Chondrocyte (in vitro differentiated cells): ENCODE data around the gene SEC14L6. TPM values are rescaled to one million over a fixed set of nuclear protein-coding genes. Genes with fewer than 3 reads are reported as not detected.

Source experiments
- DNase-seq: peaks from one replicate; pipeline ENCODE4 v3.0.0; 2021; ENCODE audit warnings: mixed read lengths, low spot score
- H3K27ac Mint-ChIP-seq: one replicate; pipeline ENCODE4 v1.8.0; 2021; ENCODE audit warnings: mild to moderate bottlenecking, moderate library complexity, mixed read lengths; ENCODE audit not compliant: unreplicated experiment
- H3K27me3 Mint-ChIP-seq: 2 replicates; pipeline ENCODE4 v1.8.0; 2021; ENCODE audit warnings: low read depth, mixed read lengths
- H3K36me3 Mint-ChIP-seq: 2 replicates; pipeline ENCODE4 v1.8.0; 2021; ENCODE audit warnings: low read depth, mixed read lengths
- H3K4me1 Mint-ChIP-seq: 2 replicates; pipeline ENCODE4 v1.8.0; 2021; ENCODE audit warnings: low read depth, mild to moderate bottlenecking, mixed read lengths
- H3K4me3 Mint-ChIP-seq: one replicate; pipeline ENCODE4 v1.8.0; 2021; ENCODE audit warnings: mild to moderate bottlenecking, moderate library complexity, mixed read lengths; ENCODE audit not compliant: unreplicated experiment
- H3K9me3 Mint-ChIP-seq: 2 replicates; pipeline ENCODE4 v1.8.0; 2021; ENCODE audit warnings: low read depth, mixed read lengths
- total RNA-seq: library from RNA; stranded (reverse); gene quantifications from 3 replicates; pipeline ENCODE4 v1.2.1, GENCODE V29; 2021
- TF ChIP-seq, protein P1 (sequence below): fragments of 200-600 bp; sonication (generic); IDR thresholded peaks from 2 replicates; pipeline ENCODE4 v1.5.0; 2021; ENCODE audit warnings: antibody characterized with exemption, mild to moderate bottlenecking, moderate library complexity

The SEC14L6 gene
- total RNA-seq, 1 donor from 2014 or later = 1.2 TPM

DNA sequence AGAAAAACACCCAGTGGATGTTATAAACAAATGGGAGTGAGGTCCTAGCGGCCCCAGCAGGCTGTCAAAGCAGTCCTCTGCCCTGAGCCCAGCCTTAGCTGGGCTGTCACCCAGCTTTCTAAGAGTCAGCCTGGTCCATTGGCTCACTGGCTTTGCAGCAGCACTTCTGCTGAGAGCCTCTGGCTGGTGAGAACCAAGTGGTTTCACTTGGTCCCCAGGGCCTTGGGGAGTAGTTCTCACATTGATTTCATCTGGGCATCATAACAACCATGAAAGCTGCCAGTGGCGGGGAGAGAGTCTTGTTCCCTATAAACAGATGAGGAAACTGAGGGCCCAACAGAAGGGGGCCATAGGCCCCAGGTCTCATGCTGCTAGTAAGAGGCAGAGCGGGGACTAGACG is 11.4 kb downstream of the SEC14L6 start:
- Mint-ChIP-seq H3K27me3 (no peaks in the 10 kb centered on the region), H3K9me3 (peaks cover 3% of the 10 kb centered on the region), H3K4me3 (no peak overlapping the region), H3K27ac (no peak overlapping the region), H3K4me1 (no peaks in the 10 kb centered on the region), H3K36me3 (no peaks in the 10 kb centered on the region)
- TF ChIP-seq, protein P1, sequence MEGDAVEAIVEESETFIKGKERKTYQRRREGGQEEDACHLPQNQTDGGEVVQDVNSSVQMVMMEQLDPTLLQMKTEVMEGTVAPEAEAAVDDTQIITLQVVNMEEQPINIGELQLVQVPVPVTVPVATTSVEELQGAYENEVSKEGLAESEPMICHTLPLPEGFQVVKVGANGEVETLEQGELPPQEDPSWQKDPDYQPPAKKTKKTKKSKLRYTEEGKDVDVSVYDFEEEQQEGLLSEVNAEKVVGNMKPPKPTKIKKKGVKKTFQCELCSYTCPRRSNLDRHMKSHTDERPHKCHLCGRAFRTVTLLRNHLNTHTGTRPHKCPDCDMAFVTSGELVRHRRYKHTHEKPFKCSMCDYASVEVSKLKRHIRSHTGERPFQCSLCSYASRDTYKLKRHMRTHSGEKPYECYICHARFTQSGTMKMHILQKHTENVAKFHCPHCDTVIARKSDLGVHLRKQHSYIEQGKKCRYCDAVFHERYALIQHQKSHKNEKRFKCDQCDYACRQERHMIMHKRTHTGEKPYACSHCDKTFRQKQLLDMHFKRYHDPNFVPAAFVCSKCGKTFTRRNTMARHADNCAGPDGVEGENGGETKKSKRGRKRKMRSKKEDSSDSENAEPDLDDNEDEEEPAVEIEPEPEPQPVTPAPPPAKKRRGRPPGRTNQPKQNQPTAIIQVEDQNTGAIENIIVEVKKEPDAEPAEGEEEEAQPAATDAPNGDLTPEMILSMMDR = no peak
- no peak for DNase-seq

DNA sequence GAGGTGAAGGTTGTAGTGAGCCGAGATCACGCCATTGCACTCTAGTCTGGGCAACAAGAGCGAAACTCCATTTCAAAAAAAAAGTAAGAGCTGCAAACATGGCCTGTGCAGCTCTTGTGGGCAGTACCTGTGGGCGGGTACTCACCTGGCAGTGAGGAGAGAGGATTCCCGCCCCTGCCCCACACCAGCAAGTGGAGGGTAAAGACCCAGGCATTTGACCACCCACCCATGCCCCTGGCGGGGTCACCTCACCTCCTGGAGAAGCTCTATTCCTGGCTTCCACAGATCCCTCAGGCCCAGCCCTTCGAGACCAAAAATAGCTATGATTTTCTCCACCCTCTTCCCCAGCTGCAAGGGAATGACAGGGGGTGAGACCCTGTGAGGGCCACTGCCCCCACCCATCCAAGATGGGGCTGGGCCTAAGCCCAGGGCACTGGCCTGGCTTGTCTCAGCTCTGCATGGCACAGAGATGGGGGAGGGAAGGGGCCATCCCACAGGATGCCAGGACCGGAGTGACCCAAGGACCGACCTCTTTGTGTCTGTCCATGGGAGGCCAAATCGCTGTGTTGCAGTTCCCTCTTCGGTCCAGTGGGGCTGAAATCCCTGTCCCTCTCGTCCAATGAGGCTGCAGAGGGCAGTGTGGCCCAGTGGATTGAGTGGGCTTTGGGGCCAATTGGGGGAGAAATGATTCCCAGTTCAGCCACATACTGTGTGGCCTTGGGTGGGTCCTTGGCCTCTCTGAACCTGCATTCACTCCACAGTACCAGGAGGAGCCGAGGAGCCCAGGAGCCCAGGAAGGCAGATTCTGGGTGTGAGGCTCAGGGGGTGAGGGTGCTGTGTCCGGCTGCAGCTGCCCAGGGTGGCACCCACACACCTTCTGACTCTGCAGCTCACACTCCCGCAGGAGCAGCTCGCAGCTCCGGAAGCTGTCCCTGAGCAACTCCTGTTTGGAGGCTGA is 14.6 kb downstream of the SEC14L6 start:
- no peak for DNase-seq
- H3K9me3 Mint-ChIP-seq = peaks cover 3% of the 10 kb centered on the region
- H3K27ac Mint-ChIP-seq = no peak overlapping the region
- TF ChIP-seq, protein P1 = no peak
- no peaks in the 10 kb centered on the region for H3K27me3 Mint-ChIP-seq
- no peak overlapping the region for H3K4me3 Mint-ChIP-seq
- H3K4me1 Mint-ChIP-seq = no peaks in the 10 kb centered on the region
- no peaks in the 10 kb centered on the region for H3K36me3 Mint-ChIP-seq

DNA sequence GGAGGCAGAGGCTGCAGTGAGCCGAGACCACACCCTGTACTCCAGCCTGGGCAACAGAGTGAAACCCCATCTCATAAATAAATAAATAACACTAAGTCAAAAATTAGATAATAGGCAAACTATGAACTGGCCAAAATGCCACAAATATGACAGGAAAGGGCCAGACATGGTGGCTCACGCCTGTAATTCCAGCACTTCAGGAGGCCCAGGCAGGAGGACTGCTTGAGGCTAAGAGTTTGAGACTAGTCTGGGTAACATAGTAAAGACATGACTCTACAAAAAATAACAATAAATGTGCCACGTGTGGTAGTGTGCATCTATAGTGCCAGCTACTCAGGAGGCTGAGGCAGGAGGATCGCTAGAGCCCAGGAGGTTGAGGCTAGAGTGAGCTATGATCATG is 19.9 kb downstream of the SEC14L6 start:
- DNase-seq = no peak
- Mint-ChIP-seq H3K4me1 (no peaks in the 10 kb centered on the region), H3K9me3 (no peaks in the 10 kb centered on the region), H3K27ac (no peak overlapping the region), H3K27me3 (peaks cover 3% of the 10 kb centered on the region), H3K4me3 (no peak overlapping the region), H3K36me3 (no peaks in the 10 kb centered on the region)
- TF ChIP-seq, protein P1 = no peak

GRCh38 chr22:30523646-30524489 is 22.7 kb downstream of the SEC14L6 start:
- Mint-ChIP-seq H3K27ac (no peak overlapping the region), H3K36me3 (no peaks in the 10 kb centered on the region), H3K4me1 (no peaks in the 10 kb centered on the region), H3K4me3 (no peak overlapping the region), H3K9me3 (no peaks in the 10 kb centered on the region), H3K27me3 (peaks cover 8% of the 10 kb centered on the region)
- TF ChIP-seq, protein P1 = no peak
- DNase-seq = no peak
